NCI-H526 (cell line): Measurements from ENCODE around the gene GRIK5.
"Not testable (repeated sequence)": the region's sequence is repeated elsewhere in the genome, so short reads cannot be mapped to it uniquely, and the experiment has no call there.

Experiments used
- DNase-seq, 2 experiments: peaks; one replicate each; lab custom pipeline; 2025; lab: John Stamatoyannopoulos, UW

Gene GRIK5

GRCh38 chr19:42017040-42017439, 53.0 kb downstream of the GRIK5 start:
- no peak for DNase-seq

- DNase-seq = not testable (repeated sequence)
Observed at GRCh38 chr19:42012747-42013146, 57.3 kb downstream of the GRIK5 start.

GRCh38 chr19:42010245-42011126, 59.5 kb downstream of the GRIK5 start:
- no peak for DNase-seq

GRCh38 chr19:42006569-42006968, 63.4 kb downstream of the GRIK5 start:
- no peak for DNase-seq

- no peak for DNase-seq
Observed at GRCh38 chr19:42005504-42005903, 64.5 kb downstream of the GRIK5 start.

- DNase-seq = no peak
Observed at GRCh38 chr19:42003506-42004294, 66.3 kb downstream of the GRIK5 start.

- DNase-seq = no peak
Observed at GRCh38 chr19:41999878-42000208, 70.2 kb downstream of the GRIK5 start.

- peak in 1 of 2 experiments; percentile 73 for DNase-seq
Observed at GRCh38 chr19:41999071-41999877, 70.7 kb downstream of the GRIK5 start.

GRCh38 chr19:41998246-41999020, 71.6 kb downstream of the GRIK5 start:
- DNase-seq = peak; percentile 23 to 93

- peak in 1 of 2 experiments; percentile 63 for DNase-seq
Observed at GRCh38 chr19:41997851-41998229, 72.2 kb downstream of the GRIK5 start.

- DNase-seq = peak in 1 of 2 experiments; percentile 58
Observed at GRCh38 chr19:41997121-41997850, 72.7 kb downstream of the GRIK5 start.

- peak in 1 of 2 experiments; percentile 60 for DNase-seq
Observed at GRCh38 chr19:41995959-41996797, 73.8 kb downstream of the GRIK5 start.

- DNase-seq = no peak
Observed at GRCh38 chr19:41994994-41995958, 74.7 kb downstream of the GRIK5 start.

GRCh38 chr19:41994521-41994971, 75.5 kb downstream of the GRIK5 start:
- DNase-seq = peak in 1 of 2 experiments; percentile 50

GRCh38 chr19:41993612-41994483, 76.2 kb downstream of the GRIK5 start, which contains the start of gene ATP1A3:
TSS of gene ATP1A3 (minus strand) at chr19:41994230. CDS start at chr19:41994076, 154 bp downstream.
- DNase-seq = peak; percentile 54 to 95

GRCh38 chr19:41991925-41992569, 78.0 kb downstream of the GRIK5 start:
- not testable (repeated sequence) for DNase-seq

- DNase-seq = no peak
Observed at GRCh38 chr19:41991025-41991424, 79.0 kb downstream of the GRIK5 start.
